ENCODE measurements around the gene DNASE1L1. TPM values are rescaled to one million over a fixed set of nuclear protein-coding genes. Genes with fewer than 3 reads are reported as not detected.

Gene DNASE1L1
- total and polyA plus RNA-seq, 7 donors = 42.2 to 149 (median 75.1) TPM

GRCh38 chrX:154384284-154384892, 24.7 kb downstream of the DNASE1L1 start:
- Histone ChIP-seq H3K4me1 (no peaks in the 10 kb centered on the region), H3K4me3 (no peak overlapping the region), H3K36me3 (ENCODE audit: insufficient read depth in 1 of 2, low read depth in 1 of 2) (peaks cover 0 to 5% of the 10 kb centered on the region in 2 donors), H3K9me3 (no peaks in the 10 kb centered on the region), H3K27ac (no peak overlapping the region), H3K27me3 (ENCODE audit: insufficient read depth in 3 of 3, low read length in 2 of 3) (no peaks in the 10 kb centered on the region)
- intact Hi-C loops (cut with DNase I) = no loop called here
- DNase-seq (no peak), ATAC-seq (peak in 3 of 4 donors; percentile 26 to 38 (median 37))
- peak; percentile 38 for TF ChIP-seq CTCF (IDR thresholded peaks at IDR 0.05)
- WGBS, 3 donors = 21 to 57% (median 25%) methylated on average over 2 to 8 of the region's 8 CpGs

- Histone ChIP-seq H3K27me3 (ENCODE audit: insufficient read depth in 3 of 3, low read length in 2 of 3) (no peaks in the 10 kb centered on the region), H3K4me3 (no peak overlapping the region), H3K4me1 (no peaks in the 10 kb centered on the region), H3K36me3 (ENCODE audit: insufficient read depth in 1 of 2, low read depth in 1 of 2) (peaks cover 0 to 5% of the 10 kb centered on the region in 2 donors), H3K9me3 (no peaks in the 10 kb centered on the region), H3K27ac (no peak overlapping the region)
- 48 to 54% (median 50%) methylated on average over 10 to 14 of the region's 14 CpGs for WGBS, 3 donors
- TF ChIP-seq CTCF (IDR thresholded peaks at IDR 0.05) = no peak
- intact Hi-C loops (cut with DNase I) = no loop called here
- DNase-seq (no peak), ATAC-seq (no peak)
Measured at GRCh38 chrX:154383359-154384283, 25.4 kb downstream of the DNASE1L1 start.

DNA sequence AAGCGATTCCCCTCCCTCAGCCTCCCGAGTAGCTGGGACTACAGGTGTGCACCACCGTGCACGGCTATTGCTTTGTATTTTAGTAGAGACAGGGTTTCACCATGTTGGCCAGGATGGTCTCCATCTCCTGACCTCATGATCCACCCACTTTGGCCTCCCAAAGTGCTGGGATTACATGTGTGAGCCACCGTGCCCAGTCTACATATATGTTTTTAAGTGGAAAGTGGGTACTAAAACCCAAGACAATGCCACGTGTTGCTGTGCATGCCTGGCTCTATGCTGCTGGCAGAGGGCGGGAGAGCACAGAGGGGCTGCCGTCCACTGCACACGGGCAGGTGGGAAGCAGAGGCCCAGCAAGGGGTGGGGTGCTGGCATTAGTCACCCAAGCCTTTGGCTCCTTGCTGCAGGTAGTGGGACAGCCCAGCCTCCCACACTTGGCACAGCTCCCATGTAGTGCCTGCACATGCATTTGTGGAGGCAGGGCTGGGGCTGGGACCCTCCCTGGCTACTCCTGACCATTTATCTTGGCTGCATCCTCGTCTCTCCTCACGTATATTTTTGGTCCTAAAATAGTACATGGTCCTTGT, 26.5 kb downstream of the DNASE1L1 start:
- intact Hi-C loops (cut with DNase I) = no loop called here
- Histone ChIP-seq H3K27ac (no peak overlapping the region), H3K9me3 (no peaks in the 10 kb centered on the region), H3K4me1 (no peaks in the 10 kb centered on the region), H3K4me3 (no peak overlapping the region), H3K27me3 (ENCODE audit: insufficient read depth in 3 of 3, low read length in 2 of 3) (no peaks in the 10 kb centered on the region), H3K36me3 (ENCODE audit: insufficient read depth in 1 of 2, low read depth in 1 of 2) (peaks cover 0 to 5% of the 10 kb centered on the region in 2 donors)
- DNase-seq (no peak), ATAC-seq (no peak)
- no peak for TF ChIP-seq CTCF (IDR thresholded peaks at IDR 0.05)
- WGBS, 3 donors = 65 to 70% (median 68%) methylated on average over 7 to 11 of the region's 11 CpGs

- 57 to 76% (median 72%) methylated on average over 5 to 6 of the region's 6 CpGs for WGBS, 3 donors
- intact Hi-C loops (cut with DNase I) = no loop called here
- Histone ChIP-seq H3K36me3 (ENCODE audit: insufficient read depth in 1 of 2, low read depth in 1 of 2) (peaks cover 0 to 5% of the 10 kb centered on the region in 2 donors), H3K27ac (no peak overlapping the region), H3K9me3 (no peaks in the 10 kb centered on the region), H3K4me1 (no peaks in the 10 kb centered on the region), H3K4me3 (no peak overlapping the region), H3K27me3 (ENCODE audit: insufficient read depth in 3 of 3, low read length in 2 of 3) (no peaks in the 10 kb centered on the region)
- no peak for ATAC-seq
- no peak for TF ChIP-seq CTCF (IDR thresholded peaks at IDR 0.05)
- no peak for DNase-seq
Measured at GRCh38 chrX:154381271-154381670, 27.8 kb downstream of the DNASE1L1 start.

Measured in psoas muscle (tissue), 8 donors.